Activated CD8-positive, alpha-beta T cell treated with anti-CD3 and anti-CD28 coated beads for 36 hours (primary cell): Measurements from ENCODE around the gene BLOC1S4. TPM values are rescaled to one million over a fixed set of nuclear protein-coding genes. Genes with fewer than 3 reads are reported as not detected.
"Not testable (repeated sequence)": the region's sequence is repeated elsewhere in the genome, so short reads cannot be mapped to it uniquely, and the experiment has no call there.

Source experiments
- ATAC-seq: fragments of 200-7000 bp; cut with Tn5 transposase; one replicate; pipeline ENCODE4 v1.10.0; 2021; ENCODE audit warnings: mild to moderate bottlenecking, moderate library complexity
- CTCF ChIA-PET: fragments of 350-600 bp; sonication (Branson Sonifier 250); formaldehyde crosslinking; loops from one replicate; lab custom pipeline; 2021; ENCODE audit warnings: antibody characterized with exemption; lab: Charles Lee
- POLR2A ChIA-PET: fragments of 350-600 bp; sonication (Branson Sonifier 250); formaldehyde crosslinking; loops from one replicate; lab custom pipeline; 2021; ENCODE audit warnings: antibody characterized with exemption; lab: Charles Lee
- DNase-seq: peaks from one replicate; pipeline ENCODE4 v3.0.0-alpha.2; 2020
- H3K27ac Mint-ChIP-seq: one replicate; pipeline ENCODE4 v1.8.0; 2021; ENCODE audit warnings: mild to moderate bottlenecking, mixed read lengths
- H3K27me3 Mint-ChIP-seq: one replicate; pipeline ENCODE4 v1.8.0; 2021; ENCODE audit warnings: mixed read lengths
- H3K36me3 Mint-ChIP-seq: one replicate; pipeline ENCODE4 v1.8.0; 2021; ENCODE audit warnings: low read depth, mixed read lengths
- H3K4me1 Mint-ChIP-seq: one replicate; pipeline ENCODE4 v1.8.0; 2021; ENCODE audit warnings: low read depth, mixed read lengths
- H3K4me3 Mint-ChIP-seq: one replicate; pipeline ENCODE4 v1.8.0; 2021; ENCODE audit warnings: mild to moderate bottlenecking, moderate library complexity, mixed read lengths
- H3K9me3 Mint-ChIP-seq: one replicate; pipeline ENCODE4 v1.8.0; 2021; ENCODE audit warnings: mixed read lengths
- CTCF ChIP-seq: fragments of 200-600 bp; IDR thresholded peaks from one replicate; pipeline ENCODE4 v1.8.0; 2022; ENCODE audit warnings: antibody characterized with exemption, mild to moderate bottlenecking
- intact Hi-C: fragments of 100-400 bp; cut with micrococcal nuclease; formaldehyde crosslinking; loops from one replicate; pipeline ENCODE4 v1.10.0; 2022
- total RNA-seq, 2 experiments: library from RNA; stranded (reverse); gene quantifications; one replicate each; pipeline ENCODE4 v1.2.3, GENCODE V29; 2021

Gene BLOC1S4
- total RNA-seq, 2 experiments from 2014 or later = 19.1 to 21.8 TPM

GRCh38 chr4:6753103-6753560, 37.2 kb downstream of the BLOC1S4 start:
- H3K9me3 Mint-ChIP-seq = no peaks in the 10 kb centered on the region
- H3K4me3 Mint-ChIP-seq = no peak overlapping the region
- no peaks in the 10 kb centered on the region for H3K27me3 Mint-ChIP-seq
- peaks cover 12% of the 10 kb centered on the region for H3K4me1 Mint-ChIP-seq
- no peak for TF ChIP-seq CTCF
- no peaks in the 10 kb centered on the region for H3K36me3 Mint-ChIP-seq
- ChIA-PET CTCF (no interaction called here), POLR2A (no interaction called here)
- ATAC-seq = no peak
- intact Hi-C loops = no loop called here
- no peak overlapping the region for H3K27ac Mint-ChIP-seq
- no peak for DNase-seq

DNA sequence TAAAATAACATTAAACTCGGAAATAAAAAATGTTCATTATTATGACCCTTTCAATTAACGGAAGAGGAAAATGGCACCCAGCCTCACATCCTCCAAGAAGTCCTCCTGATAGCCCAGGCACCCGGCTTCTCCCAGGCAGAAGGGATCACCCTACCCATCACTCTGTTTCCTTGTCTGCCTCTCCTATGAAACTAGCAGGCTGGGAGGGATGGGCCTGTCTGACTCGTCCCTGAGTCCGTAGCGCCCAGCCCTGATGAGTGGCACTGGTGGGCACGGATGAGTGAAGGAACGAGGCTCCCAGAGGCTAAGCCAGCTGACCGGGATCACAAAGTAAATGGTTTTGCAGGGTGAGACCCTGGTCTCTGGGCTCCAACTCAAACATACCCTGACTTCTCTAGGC, 37.9 kb downstream of the BLOC1S4 start:
- DNase-seq (no peak), ATAC-seq (no peak)
- H3K27ac Mint-ChIP-seq = no peak overlapping the region
- no peaks in the 10 kb centered on the region for H3K27me3 Mint-ChIP-seq
- no peaks in the 10 kb centered on the region for H3K36me3 Mint-ChIP-seq
- ChIA-PET CTCF (no interaction called here), POLR2A (no interaction called here)
- peaks cover 12% of the 10 kb centered on the region for H3K4me1 Mint-ChIP-seq
- no peak for TF ChIP-seq CTCF
- no peak overlapping the region for H3K4me3 Mint-ChIP-seq
- no peaks in the 10 kb centered on the region for H3K9me3 Mint-ChIP-seq
- intact Hi-C loops = no loop called here

GRCh38 chr4:6754481-6755087, 38.6 kb downstream of the BLOC1S4 start:
- H3K27me3 Mint-ChIP-seq = no peaks in the 10 kb centered on the region

DNA sequence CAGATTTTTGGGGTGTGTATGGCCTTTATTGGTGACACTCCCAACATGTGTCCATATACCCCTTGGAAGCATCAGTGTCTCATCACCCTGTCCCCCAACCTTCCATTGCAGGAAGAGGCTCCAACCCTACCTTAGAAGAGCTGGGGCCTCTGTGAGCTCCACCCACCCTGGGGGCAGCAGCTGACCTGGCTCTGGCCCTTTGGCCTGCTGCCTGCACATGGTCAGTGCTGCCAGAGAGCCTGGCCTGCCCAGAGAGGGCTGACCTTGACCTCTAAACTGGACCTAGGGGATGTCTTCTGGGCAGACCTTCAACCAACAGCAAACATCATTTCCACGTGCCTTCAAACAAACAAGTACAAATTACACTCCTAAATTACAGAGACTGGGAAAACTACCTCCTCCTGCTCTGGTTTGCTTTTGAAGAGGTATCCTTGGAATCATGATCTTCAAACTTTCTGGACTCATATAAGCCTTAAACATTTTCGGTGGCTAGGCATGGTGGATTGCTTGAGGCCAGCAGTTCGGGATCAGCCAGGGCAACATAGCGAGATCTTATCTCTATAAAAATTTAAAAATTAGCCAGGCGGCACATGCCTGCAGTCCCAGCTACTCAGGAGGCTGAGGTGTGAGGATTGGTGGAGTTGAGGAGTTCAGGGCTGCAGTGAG, 39.2 kb downstream of the BLOC1S4 start:
- ChIA-PET POLR2A (no interaction called here), CTCF (no interaction called here)
- no peak overlapping the region for H3K4me3 Mint-ChIP-seq
- H3K9me3 Mint-ChIP-seq = no peaks in the 10 kb centered on the region
- H3K36me3 Mint-ChIP-seq = no peaks in the 10 kb centered on the region
- intact Hi-C loops = no loop called here
- no peaks in the 10 kb centered on the region for H3K27me3 Mint-ChIP-seq
- ATAC-seq (no peak), DNase-seq (no peak)
- H3K4me1 Mint-ChIP-seq = peaks cover 12% of the 10 kb centered on the region
- H3K27ac Mint-ChIP-seq = no peak overlapping the region
- TF ChIP-seq CTCF = no peak

More at GRCh38 chr4:6754481-6755087, 38.6 kb downstream of the BLOC1S4 start:
- Mint-ChIP-seq H3K9me3 (no peaks in the 10 kb centered on the region), H3K36me3 (no peaks in the 10 kb centered on the region), H3K4me3 (no peak overlapping the region), H3K4me1 (peaks cover 12% of the 10 kb centered on the region), H3K27ac (no peak overlapping the region)
- no peak for TF ChIP-seq CTCF
- DNase-seq = no peak
- no peak for ATAC-seq
- ChIA-PET CTCF (no interaction called here), POLR2A (no interaction called here)
- intact Hi-C loops = no loop called here

- H3K4me3 Mint-ChIP-seq, POLR2A ChIA-PET, intact Hi-C loops, H3K36me3 Mint-ChIP-seq, DNase-seq, H3K27ac Mint-ChIP-seq, ATAC-seq, H3K27me3 Mint-ChIP-seq, H3K9me3 Mint-ChIP-seq: not testable (repeated sequence)
- H3K4me1 Mint-ChIP-seq = peaks cover 11% of the 10 kb centered on the region
- CTCF ChIA-PET = interaction anchor here (1.4 kb wide), 1 partner anchor 117 kb away, joined by 5 read pairs; no protein-coding TSS in a partner anchor
Observed at GRCh38 chr4:6756345-6756744, 40.4 kb downstream of the BLOC1S4 start.
